Stimulated activated CD8-positive, alpha-beta memory T cell treated with anti-CD3 and anti-CD28 coated beads, Interleukin-4, amount 100 ng/mL, for 4 hours (primary cell): ENCODE measurements around the gene SLFN12.
A peak's percentile ranks its signal among the peaks of the same experiment; 100 is the strongest.
"Not testable (repeated sequence)": the region's sequence is repeated elsewhere in the genome, so short reads cannot be mapped to it uniquely, and the experiment has no call there.

Experiments
- DNase-seq, 2 donors: peaks; one replicate each; pipeline ENCODE4 v3.0.0-alpha.2; 2020; ENCODE audit warnings: low read depth in 2 of 2, low spot score in 1 of 2

The SLFN12 gene

DNA sequence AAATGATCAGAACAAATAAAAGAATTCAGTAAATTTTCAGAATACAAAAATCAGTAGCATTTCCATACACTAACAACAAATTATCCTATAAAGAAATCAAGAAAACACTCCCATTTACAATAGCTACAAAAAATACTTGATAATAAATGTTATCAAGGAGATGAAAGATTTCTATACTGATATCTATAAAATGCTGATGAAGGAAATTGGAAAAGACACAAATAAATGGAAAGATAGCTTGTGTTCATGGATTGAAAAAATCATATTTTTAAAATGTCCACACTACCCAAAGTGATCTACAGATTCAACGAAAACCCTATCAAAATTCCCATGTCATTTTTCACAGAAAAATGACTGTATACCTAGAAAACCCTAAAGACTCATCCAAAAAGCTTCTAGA lies 18.1 kb downstream of the SLFN12 start:
- no peak for DNase-seq

DNA sequence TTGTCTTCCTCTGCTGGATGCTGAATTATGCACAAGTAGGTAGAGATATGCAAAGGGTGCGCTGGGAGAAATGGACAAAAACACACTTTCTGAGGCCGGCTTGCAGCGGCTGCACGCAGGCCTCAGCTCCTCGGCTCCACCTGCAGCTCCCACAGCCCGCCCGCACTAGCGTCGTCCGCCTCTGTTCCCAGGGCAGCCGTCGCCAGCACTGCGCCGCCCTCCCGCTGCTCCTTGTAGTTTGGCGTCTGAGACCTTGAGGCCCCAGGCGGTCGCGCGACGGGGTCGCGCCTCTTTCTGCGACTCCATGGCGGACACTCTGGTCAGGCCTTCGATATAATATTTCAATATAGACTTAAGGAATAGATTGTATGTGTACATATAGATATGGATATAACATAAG lies 24.8 kb downstream of the SLFN12 start:
- no peak for DNase-seq

DNA sequence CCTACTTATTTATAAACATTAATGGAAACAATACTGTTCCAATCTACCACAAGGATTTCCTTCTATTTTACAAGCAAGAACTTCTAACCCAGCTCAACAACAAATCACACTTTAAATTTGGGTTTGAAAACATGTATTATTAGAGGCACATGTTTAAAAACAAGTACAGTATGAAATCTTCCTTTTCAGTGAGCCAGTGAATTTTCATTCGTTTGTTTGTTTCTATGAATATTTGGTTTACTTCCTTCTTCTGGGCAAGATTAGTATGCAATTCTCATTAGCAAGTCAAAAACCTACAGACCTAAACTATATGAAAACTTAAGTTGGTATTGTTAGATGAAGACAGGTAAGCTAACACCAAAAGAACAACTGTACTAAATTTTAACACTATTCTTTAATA lies 25.7 kb downstream of the SLFN12 start:
- no peak for DNase-seq

DNA sequence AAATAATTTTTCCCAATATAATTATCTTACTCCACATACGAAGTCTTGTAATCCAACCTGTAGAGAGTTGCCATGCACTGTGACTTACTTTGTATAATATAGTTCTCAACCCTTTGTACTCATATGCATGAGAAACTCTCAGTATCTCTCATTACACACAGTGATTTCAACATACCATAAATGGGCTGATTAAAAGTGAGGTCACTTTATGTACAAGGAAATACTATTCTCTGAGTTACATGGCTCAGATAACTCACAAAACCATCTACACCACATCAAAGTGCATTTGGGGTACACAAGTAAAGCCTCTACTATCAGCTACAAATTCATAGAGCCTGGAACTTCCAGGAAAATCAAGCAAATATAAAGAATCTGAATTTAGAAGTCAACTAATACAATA lies 27.9 kb downstream of the SLFN12 start:
- DNase-seq: no peak

GRCh38 chr17:35393783-35394182 lies 38.5 kb downstream of the SLFN12 start:
- DNase-seq: not testable (repeated sequence)

GRCh38 chr17:35390663-35391062 lies 41.6 kb downstream of the SLFN12 start:
- no peak for DNase-seq

GRCh38 chr17:35390156-35390555 lies 42.1 kb downstream of the SLFN12 start:
- no peak for DNase-seq

- no peak for DNase-seq
Observed at GRCh38 chr17:35387496-35387895, 44.8 kb downstream of the SLFN12 start.

DNA sequence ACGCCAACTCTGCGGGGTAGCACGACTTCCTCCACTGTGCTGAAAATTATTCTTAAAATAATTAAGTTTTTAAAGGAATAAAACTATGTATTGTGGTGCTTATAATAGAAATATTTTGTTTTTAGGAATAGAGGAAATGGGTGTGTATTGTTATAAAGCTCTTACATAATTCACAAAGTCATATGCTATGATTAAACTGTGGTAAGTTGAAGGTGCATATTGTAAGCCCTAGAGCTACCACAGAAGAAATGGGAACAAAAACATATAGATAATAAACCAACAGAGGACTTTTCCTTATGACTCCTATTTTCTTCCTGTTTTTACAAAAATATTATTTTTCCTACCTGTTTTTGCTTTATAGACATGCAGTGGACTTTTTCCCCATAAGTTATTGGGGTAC lies 54.6 kb downstream of the SLFN12 start:
- no peak for DNase-seq

DNA sequence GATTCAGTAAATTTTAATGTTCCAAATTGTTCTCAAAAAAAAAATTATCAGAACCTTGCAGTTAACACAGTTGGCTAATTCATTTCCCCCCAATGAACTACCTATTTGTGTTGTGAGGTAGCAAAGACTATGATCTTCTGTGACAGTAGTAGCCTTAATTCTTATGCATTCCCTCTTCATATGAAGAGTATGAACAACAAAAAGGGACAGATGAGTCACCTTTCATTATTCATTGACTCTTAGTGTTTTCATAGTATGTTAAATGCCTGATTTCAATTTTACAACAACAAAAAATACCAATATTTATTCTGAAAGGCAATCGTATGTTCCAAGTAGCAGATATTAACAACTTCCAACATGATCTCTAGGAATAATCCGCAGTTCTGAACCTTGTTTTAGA lies 55.2 kb downstream of the SLFN12 start:
- DNase-seq: no peak

DNA sequence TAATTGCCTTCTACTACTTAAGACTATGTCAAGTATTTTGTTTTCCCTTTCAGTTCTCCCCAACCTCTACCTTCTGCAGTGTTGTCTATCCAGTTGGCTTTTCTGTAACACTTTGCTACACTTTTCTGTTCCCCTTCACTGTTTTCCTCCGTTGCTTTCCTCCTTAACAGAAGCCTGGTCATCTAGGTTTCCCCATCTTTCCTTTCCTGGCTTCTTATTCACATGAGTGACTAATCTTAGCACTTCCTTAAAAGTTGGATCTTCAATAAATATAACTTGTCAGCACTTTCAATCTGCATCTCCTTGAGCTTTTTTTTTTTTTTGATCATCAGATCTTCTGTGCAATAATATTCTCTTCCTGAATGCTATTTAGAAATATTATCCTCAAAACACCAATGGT lies 56.1 kb downstream of the SLFN12 start:
- DNase-seq: no peak

DNA sequence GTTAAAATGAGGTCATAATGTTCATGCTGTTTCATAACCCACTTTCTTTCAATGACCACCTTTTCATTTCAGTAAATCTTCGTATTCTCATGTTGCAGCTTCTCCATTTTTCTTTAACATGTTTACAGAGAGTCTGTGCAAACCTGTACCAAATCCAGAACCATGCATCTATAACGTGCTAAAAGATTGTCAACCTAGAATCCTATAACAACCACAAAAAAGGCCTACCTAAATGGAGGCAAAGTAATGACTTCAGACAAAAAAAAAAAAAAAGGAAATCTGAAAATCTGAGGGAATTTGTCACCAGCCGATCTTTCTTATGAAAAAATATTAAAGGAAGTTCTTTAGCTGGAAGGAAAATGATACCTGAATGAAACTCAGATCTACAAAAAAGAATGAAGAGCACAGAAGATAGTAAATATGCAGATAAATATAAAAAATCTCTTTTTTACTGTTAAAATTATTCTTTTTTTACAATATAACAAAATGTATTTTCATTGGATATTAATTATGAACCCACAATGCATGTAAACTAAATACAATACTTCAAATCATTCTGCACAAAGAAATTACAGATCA lies 57.4 kb downstream of the SLFN12 start:
- DNase-seq: no peak

DNA sequence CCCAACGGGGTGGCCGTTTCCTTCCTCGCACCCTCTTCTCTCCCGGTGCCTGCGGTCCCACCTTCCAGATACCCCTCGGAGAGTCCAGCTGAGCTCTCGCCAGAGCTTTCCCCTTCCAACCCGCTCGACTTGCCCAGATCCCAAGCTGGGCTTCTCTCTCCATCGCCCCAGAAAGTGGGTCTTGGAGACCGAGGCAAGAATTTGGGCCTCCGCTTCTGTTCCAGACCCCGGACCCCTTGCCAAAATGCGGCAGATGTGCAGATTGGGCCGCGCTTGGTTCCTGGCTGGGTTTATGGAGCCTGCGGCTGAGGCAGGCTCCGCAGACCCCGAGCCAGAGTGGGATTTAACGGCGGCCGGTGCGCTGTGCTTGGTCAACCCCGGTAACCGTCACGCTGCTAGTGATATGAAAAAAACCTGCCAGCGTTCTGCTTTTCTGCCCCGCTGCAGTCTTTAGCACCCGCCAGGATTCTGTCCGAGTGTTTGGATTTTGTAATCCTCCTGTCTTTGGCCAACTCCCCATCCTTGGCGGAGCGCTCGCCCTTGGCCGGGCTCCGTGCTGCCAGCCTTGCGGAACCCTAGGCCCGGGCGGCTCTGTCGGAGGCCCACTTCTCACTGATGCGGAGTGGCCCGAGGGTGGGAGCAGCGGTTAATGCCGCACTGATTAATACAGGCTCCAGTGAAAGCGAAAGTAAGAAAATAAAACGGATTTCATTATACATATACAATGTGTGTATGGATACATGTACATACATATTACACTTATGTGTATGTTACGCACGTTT lies 58.1 kb downstream of the SLFN12 start:
- DNase-seq: peak in 1 of 2 donors; percentile 2

DNA sequence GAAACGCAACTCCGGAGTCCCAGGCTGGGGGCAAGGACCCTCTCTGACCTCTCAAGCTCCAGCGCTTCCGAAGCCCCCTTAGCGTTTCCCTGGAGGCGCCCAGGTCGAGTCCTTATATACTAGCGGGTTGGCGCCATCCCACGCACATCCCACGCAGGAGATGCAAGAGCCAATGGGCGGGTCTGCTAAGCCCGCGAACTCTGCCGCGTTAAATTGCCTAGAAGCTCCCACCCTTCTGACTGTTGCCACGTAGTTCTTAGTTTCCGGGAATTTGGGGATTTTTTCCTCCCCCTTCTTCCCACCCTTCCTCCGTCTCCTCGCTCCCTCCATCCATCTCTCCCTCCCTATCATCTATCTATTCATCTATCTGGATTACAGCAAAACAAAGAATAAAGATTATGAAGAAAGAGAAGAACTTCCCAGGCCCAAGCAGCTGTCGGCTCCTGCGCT lies 58.7 kb downstream of the SLFN12 start, which contains the start of gene SLFN11:
SLFN11 (minus strand) TSS at position 88 of the 450 bp plus-strand sequence. CDS start 9,814 bp downstream, outside the sequence.
- DNase-seq: peak; percentile 80 to 91

- DNase-seq: no peak
Observed at GRCh38 chr17:35372846-35373533, 59.3 kb downstream of the SLFN12 start.

DNA sequence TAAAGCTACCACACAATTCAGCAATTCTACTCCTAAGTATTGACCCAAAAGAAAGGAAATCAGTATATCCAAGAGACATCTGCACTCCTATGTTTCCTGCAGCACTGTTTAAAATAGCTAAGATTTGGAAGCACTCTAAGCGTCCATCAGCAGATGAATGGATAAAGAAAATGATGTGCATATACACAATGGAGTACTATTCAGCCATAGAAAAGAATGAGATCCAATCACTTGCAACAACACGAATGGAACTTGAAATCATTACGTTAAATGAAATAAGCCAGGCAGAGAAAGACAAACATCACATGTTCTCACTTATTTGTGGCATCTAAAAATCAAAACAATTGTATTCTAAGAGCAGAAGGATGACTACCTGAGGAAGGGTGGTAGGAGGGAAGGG lies 60.4 kb downstream of the SLFN12 start:
- DNase-seq: no peak

DNA sequence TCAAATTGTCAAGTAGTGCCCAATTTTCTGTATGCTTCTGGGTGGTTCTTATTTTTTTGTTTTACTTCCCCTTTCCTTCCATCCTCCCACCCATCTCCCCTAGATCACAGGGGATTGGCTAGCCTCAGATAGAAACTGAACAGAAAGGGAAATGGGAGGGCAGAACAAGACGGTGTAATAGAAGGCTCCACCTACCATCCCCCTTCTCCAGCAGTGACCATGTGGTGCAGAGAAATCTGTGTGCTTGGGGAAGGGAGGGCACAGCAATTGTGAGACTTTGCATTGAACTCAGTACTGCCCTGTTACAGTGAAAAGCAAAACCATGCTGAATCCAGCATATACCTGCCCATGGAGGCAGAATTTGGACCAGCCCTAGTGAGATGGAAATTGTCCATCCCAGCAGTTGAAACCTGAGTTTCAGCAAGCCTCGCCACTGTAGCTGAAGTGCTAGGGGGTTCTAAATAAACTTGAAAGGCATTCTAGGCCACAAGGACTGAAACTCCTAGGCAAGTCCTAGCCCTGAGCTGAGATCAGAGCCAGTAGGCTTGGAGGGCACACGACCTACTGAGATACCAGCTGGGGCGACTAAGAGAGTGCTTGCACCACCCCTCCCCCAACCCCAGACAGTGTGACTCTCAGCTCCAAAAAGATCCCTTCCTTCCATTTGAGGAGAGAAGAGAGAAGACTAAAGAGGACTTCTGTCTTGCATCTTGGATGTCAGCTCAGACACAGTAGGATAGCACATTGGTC lies 64.0 kb downstream of the SLFN12 start:
- DNase-seq: no peak

DNA sequence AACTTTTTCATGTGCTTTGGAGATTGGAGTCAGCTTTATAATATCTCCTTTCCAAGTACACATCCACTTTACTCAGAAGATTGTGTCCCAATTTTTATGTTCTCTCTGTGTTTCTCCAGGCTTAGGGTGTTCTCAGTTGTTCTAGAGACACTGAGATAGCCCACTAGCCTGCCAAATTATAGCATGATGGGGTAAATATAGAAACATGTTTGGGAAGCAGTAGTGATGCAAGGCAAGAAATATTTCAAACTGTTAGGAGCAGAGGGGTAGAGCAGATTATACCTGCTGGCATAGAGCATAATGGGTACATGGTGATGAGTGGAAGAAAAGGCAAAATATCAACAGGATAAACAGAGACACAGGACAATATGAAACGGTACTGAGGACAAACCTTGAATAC lies 71.3 kb downstream of the SLFN12 start:
- no peak for DNase-seq
